Measurements from ENCODE around the gene SLC11A2.
"Not testable (repeated sequence)": the region's sequence is repeated elsewhere in the genome, so short reads cannot be mapped to it uniquely, and the experiment has no call there.

Gene SLC11A2

DNA sequence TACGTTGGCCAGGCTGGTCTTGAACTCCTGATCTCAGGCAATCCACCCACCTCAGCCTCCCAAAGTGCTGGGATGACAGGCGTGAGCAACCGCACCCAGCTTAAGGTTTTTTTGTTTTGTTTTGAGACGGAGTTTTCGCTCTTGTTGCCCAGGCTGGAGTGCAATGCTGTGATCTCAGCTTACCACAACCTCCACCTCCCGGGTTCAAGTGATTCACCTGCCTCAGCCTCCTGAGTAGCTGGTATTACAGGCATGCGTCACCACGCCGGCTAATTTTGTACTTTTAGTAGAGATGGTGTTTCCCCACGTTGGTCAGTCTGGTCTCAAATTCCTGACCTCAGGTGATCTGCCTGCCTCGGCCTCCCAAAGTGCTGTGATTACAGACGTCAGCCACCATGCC lies 95.7 kb downstream of the SLC11A2 start:
- H3K4me1 Mint-ChIP-seq (ENCODE audit: low read depth): peaks cover 33% of the 10 kb centered on the region
- not testable (repeated sequence) for H3K4me3 Mint-ChIP-seq; H3K27me3 Mint-ChIP-seq; H3K9me3 Mint-ChIP-seq; H3K36me3 Mint-ChIP-seq (ENCODE audit: low read depth); H3K27ac Mint-ChIP-seq

DNA sequence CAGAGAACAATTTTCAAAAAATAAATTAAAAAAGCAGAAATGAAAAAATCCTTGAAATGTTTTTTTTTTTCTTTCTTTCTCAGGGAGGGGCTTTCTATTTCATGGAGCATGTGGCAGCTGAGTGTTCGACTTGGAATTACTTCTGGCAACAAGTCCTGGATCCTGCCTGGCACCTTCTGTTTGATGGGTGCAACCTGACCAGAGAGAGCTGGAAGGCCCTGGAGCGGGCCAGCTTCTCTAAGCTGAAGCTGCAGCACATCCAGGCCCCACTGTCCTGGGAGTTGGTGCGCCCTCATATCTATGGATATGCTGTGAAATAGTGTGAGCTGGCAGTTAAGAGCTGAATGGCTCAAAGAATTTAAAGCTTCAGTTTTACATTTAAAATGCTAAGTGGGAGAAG lies 96.4 kb downstream of the SLC11A2 start:
- no peaks in the 10 kb centered on the region for H3K9me3 Mint-ChIP-seq
- H3K27ac Mint-ChIP-seq: no peak overlapping the region
- H3K4me1 Mint-ChIP-seq (ENCODE audit: low read depth): peaks cover 40% of the 10 kb centered on the region
- H3K4me3 Mint-ChIP-seq: no peak overlapping the region
- H3K36me3 Mint-ChIP-seq (ENCODE audit: low read depth): peaks cover 3% of the 10 kb centered on the region
- no peaks in the 10 kb centered on the region for H3K27me3 Mint-ChIP-seq
